GM18511 (cell line): ENCODE measurements around the gene KCND3.

Experiments
- ATAC-seq: cut with Tn5 transposase; IDR thresholded peaks from one replicate; pipeline ENCODE4 v1.9.1; 2021; ENCODE audit warnings: mild to moderate bottlenecking, moderate library complexity; ENCODE audit not compliant: unreplicated experiment

KCND3 gene

DNA sequence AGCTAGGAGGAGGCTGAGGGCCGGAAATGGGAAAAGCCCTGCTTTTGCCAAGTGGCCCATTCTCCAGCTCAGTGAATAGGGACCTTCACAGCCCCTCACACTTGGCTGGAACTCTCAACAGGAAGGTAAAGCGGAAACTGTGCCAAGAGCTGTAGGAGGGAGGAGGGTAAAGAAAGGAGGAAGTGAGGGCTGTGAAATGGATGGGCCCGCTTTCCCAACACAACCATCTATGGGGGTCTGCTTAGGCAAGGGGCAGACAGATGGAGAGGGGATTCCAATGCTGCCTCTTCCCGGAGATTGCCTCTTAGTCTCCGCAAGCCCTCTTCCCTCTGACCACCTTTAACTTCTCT, 255.5 kb downstream of the KCND3 start:
- ATAC-seq = no peak

DNA sequence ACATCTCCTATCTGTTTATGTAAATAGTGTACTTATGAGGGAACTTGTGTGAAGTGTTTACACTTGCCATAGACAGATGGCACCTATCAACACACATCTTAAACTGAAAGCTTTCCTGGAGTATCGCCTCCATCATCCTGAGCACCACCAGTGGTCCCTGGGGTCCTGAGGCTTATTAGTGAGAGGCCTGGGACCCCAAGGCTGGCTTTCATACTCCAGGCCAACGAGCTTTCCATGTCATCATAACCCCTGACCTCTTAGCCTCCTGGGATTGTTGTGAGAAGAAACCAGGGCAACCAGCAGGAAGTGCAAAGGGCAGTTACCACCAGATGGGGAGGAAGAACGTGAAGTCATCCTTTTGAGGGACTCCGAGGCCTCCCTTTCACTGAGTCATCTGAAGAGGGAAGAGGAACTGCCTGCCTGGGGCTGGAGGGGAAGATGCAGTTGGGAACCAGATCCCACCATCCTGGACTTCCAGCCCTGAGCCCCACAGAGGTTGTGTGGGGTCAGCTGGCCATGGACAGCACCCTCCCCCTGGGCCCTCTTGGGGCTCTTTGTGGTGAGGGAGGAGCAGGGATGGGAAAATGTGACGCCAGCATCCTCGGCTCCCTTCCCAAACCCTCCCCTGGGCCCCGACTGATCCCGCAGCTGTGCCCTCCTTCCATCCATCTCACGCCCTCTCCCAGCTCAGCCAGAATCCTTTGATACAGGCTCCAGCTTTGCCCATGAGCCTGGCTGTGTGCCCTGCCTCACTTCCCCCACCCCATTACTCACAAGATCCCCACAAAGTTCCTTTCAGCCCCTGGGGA, 256.1 kb downstream of the KCND3 start:
- ATAC-seq = no peak

DNA sequence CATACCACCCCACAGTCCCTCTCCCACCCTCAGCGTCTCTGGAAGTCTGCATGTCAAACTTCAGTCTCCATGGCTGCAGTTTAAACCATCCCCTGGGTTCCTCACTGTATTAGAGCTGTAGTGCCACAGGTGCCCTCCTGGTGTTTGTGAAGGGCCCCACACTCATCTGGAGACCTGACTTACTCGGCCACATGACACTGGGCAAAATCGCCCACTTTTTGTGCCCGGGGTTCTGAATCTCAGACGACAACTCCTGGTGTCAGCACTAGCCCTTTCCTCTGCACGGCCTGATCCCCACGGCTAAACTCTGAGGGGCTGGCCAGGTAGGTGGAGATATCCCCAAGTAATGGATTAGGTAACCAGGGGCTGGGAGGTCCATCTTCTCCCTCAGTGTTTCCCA, 256.8 kb downstream of the KCND3 start:
- ATAC-seq = no peak

DNA sequence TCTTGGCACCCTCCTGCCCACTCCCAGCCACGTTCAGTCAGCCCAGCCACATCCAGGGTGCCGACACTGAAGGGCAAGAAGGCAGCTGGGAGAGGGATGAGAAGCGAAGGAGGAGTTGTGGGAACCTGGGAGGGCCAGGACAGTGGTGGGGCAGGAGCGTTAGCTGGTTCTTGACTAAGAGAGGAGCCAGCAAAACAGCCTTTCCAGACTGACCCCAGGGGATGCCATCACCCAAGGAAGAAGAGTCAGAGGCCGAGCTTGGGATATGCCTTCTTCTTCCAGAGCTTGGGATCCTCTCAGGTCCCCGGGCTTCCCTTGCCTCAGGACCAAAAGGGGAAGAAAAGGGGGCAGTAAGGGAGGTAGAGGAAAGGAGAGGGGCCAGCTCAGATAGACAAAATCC, 257.5 kb downstream of the KCND3 start:
- no peak for ATAC-seq

DNA sequence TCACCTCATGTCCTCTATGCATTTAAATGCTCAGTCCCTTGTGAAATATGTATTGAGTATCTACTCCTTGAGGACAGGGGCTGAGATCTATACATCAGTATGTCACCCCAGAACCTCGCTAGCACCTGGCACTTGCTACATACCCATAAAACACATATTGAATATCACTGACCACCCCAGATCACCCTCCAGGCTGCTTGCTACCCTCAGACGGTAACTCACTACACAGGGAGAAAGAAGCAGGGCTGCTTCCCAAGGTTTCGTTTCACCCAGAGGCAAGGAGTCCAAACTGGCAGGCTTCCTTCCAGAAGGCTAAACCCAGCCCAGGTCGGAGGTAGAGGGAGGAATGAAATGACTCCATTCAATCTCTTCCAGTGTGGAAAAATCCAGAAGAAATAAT, 258.8 kb downstream of the KCND3 start:
- ATAC-seq = no peak

DNA sequence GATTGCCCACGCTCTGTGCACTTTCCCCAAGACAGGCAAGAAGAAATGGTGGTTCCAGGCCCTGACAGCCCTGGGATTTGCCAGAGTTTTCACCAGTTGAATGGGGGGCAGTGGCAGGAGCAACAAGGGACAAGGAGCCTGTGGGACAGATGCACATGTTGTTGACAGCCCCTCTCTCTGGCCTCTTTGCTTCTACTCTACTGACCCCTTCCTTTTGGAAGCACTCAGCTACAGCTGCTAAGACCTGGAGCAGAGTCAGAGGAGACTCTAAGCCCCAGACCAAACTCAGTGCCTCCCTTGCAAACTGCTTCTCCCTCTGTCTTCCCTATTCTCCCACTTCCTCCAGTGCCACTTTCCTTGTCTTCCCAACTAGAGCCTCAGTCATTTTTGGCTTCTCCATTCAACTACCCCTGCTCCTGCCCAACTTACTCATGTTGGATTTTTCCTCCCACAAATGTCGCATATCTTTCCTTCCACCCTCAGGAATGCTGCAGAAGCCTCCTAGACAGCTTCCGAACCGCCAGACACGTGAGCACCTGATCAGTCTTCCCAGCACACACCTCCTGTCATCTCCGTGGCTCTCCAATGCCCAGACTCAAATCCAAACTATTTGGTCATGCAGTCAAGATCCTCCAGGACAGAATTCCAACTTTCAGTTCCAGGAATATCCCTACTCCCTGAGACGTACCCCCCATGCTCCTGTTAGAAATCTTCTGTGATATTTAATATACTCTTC, 259.4 kb downstream of the KCND3 start:
- no peak for ATAC-seq

DNA sequence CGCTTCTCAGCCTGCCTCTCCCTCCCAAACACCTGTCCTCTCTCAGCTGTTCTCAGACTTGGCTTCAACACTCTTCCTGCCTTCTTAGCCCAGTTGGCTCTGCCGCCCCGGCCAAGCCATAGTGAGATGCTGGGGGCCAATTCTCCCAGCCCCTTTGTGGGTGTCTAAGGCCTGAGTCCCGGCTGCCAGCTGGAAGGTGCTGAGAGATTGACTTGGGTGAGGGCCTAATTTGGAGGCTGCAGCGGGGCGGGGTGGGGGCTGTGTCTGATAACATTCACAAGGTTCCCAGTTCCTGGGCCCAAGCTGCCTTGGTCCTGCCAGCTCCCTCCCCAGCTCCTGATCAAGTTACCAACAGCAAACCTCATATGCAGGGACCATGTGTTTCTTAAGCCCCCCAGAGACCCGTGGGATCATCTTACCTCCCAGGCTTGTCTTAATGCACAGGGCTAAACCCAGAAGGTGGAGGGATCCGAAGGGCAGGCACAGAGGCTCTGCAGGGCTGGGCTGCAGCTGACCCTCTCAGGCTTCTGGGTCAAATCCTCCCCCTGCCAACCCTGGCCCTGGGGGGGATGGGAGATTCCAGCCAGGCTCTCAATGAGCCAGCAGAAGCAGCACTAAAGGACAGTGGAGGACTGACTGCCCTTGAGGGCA, 260.1 kb downstream of the KCND3 start:
- no peak for ATAC-seq

DNA sequence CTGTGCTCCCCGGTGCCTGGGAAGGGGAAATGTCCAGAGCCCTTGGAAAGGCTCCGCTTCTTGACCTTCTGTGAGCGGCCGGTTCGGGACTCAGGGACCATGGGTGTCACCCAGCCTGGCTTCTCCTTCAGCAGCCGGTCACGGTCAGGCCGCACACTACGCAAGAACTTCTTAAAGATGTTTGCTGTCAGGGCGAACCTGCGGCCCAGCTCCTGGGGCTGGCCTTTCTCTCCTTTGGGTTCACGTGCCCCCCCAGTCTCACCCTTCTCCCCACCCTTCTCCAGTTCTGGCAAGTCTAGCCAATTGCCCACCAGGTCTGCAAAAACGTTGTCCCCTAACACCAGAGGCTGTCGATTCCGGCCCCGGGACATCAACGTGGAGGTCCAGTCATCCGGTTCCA, 262.4 kb downstream of the KCND3 start:
- ATAC-seq = no peak

DNA sequence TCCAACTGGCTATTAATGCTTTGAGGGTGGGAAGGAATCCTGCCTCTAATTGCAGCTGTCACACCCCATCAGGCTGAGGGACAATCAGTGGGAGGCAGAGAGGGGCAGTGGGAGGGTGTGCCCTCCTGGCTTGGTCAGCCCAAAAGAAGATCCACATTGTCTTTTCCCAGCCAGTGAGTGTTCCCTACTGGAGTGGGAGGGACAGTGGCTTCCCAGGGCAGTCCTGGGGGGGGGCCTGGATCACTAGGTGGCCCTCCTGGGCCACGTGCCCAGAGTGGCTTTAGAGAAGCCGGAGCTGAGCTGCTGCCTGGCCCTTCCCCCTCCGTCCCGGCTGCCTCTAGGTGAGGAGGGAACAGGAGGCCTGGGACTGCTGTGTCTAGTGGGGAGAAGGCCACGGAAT, 264.3 kb downstream of the KCND3 start:
- no peak for ATAC-seq

DNA sequence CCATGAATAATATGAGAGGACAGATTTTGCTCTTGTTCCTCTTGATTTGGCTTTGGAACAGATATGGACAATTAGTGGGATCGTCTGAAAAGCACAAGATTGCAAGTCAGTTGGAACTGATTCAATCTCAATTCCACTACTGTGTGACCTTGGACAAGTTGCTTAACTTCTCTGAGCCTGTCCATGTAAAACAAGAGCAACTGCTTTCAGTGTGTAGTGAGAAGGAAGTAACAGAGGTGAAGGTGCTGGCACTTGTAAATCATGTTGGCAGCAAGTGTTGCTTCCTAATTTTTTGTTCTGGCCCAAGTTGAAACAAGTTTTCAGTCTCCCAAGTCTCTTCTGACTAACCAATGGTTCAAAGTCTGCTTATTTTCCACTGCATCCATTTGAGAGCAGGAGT, 265.6 kb downstream of the KCND3 start:
- ATAC-seq = no peak

DNA sequence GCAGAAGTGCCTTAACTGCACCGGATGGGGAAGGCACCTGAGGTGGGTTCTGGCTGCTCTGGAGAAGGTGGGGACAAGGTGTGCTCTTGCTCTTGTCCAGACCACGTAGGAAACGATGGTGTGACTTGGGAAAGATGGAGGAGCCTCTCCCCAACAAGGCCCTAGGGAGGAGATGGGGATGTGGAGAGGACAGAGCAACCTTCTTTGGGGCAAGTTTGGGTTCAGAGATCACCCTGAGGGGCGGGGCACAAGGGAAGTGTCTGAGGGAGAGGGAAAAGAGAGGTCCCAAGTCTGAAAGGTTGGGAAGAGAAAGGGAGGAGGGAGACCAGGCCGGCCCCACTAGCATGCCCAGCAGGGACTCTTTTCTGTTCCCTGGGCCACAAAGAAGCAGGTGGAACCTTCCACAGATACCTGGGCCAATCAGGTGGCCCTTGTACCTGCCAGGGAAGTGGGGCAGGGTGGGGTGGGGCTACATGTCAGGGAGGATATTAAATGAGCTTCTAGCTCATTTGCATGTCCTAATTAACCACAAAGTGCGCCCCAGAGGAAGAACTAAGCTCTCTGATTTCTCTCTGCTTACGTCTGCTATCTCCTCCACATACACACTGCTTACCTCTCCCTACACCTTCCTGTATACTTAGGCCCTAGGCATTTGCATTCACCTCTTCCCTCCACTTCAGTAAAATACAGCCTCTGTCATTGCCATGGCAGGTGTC, 266.2 kb downstream of the KCND3 start:
- no peak for ATAC-seq

DNA sequence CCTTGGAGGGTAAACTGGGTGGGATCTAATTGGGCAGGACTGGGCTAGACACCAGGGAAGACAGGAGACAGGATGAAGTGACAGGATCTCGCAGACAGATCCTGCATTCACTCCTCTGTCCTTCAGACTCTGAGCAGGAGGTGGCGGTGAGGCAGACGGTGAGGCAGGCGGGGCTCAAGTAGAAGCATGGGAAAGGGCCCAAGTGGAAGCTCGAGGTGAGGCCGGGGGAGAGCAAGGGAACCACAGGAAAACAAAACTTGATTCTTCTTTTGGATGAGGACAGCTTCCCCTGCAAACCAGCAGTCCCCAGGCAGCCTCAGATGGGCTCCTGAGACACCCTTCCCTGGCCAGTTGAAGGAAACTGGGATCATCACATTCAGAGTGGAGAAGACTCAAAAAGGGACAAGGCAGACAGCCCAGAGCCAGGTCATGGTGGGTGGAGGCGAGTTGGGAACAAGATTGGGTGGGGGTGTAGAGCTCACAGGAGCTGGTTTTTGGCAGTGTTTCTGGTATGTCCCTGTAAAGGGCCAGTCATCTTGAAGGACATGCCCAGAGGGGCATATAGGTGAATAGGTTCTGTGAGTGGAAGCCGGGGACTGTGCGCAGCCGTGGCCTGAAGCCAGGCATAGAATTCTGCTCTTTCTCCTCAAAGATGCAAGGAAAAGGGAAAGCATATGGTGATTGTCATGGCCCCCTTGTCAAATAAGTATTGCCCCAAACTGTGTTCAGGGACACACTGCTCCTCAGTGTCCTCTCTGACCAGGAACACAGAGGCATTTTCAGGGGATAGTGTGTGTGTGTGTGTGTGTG, 268.3 kb downstream of the KCND3 start:
- ATAC-seq = no peak
